ENCODE results near the gene TMEM196. TPM values are rescaled to one million over a fixed set of nuclear protein-coding genes. Genes with fewer than 3 reads are reported as not detected.

Gene TMEM196
- total RNA-seq, 1 experiment from 2014 or later: not detected

DNA sequence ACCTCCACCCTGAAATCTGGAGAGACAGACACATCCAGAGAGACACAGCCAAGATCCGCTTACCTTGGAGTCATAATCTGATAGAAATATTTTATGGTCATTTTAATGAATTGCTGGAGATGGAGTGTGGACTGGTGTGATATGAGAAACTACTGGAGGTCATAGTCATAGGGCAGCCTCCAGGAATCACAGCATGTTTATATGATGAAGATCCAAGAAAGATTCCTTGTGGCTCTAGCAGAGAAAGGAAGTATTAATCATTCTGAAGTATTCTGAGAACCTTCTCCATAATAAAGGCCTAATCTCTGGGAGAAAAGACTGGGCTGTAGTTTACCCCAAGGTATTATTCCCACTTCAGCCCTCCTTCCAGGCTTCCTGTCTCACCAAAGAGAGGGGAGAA is 102.6 kb downstream of the TMEM196 start:
- Histone ChIP-seq H3K4me2 (ENCODE audit: low read length) (no peak overlapping the region), H3K9me3 (ENCODE audit: control insufficient read depth in 1 of 2, insufficient read depth in 1 of 2, low read depth in 1 of 2, low read length in 2 of 2) (no peaks in the 10 kb centered on the region), H3K4me1 (ENCODE audit: control insufficient read depth in 1 of 2, insufficient read depth in 2 of 2, low read length in 2 of 2) (no peaks in the 10 kb centered on the region), H3K36me3 (ENCODE audit: control insufficient read depth in 1 of 2, insufficient read depth in 2 of 2, low read length in 2 of 2) (no peaks in the 10 kb centered on the region), H3K9me2 (ENCODE audit: insufficient read depth) (no peaks in the 10 kb centered on the region), H3K9ac (ENCODE audit: low read length) (no peak overlapping the region), H4K20me1 (ENCODE audit: insufficient read depth) (no peaks in the 10 kb centered on the region), H3K4me3 (replicated peaks in 1 of 2; ENCODE audit: low read depth in 1 of 2, low read length in 2 of 2) (no peak overlapping the region), H3K27ac (ENCODE audit: low read depth, low read length) (no peak overlapping the region), H2AFZ (ENCODE audit: low read depth, low read length, poor library complexity, severe bottlenecking) (no peak overlapping the region), H3K79me2 (ENCODE audit: insufficient read depth, low read length) (no peaks in the 10 kb centered on the region), H3K27me3 (ENCODE audit: insufficient read depth, low read length) (no peaks in the 10 kb centered on the region)
- DNase-seq (ENCODE audit: low read depth, low spot score) (no peak), ATAC-seq (no peak)
- CTCF ChIA-PET: no interaction called here
- intact Hi-C loops (cut with micrococcal nuclease): loop anchor here (10.0 kb wide), 1 partner anchor 1986 kb away; no protein-coding TSS in a partner anchor
- POLR2A ChIA-PET: no interaction called here
- RAD21 ChIA-PET (ENCODE audit: low non-redundant PET in 1 of 2, low total read pairs in 2 of 2, uncharacterized antibody in 2 of 2, unreplicated experiment in 2 of 2): no interaction called here
- BruUV-seq (replicated peaks): no TSS peak
- TF ChIP-seq POLR2AphosphoS5 (IDR thresholded peaks at IDR 0.05; ENCODE audit: low read depth, low read length): no peak
- TF ChIP-seq ELF1 (IDR thresholded peaks at IDR 0.05; ENCODE audit: borderline replicate concordance, low read depth): no peak
- TF ChIP-seq, protein P1, sequence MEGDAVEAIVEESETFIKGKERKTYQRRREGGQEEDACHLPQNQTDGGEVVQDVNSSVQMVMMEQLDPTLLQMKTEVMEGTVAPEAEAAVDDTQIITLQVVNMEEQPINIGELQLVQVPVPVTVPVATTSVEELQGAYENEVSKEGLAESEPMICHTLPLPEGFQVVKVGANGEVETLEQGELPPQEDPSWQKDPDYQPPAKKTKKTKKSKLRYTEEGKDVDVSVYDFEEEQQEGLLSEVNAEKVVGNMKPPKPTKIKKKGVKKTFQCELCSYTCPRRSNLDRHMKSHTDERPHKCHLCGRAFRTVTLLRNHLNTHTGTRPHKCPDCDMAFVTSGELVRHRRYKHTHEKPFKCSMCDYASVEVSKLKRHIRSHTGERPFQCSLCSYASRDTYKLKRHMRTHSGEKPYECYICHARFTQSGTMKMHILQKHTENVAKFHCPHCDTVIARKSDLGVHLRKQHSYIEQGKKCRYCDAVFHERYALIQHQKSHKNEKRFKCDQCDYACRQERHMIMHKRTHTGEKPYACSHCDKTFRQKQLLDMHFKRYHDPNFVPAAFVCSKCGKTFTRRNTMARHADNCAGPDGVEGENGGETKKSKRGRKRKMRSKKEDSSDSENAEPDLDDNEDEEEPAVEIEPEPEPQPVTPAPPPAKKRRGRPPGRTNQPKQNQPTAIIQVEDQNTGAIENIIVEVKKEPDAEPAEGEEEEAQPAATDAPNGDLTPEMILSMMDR (IDR thresholded peaks at IDR 0.05 in 2 of 3, conservative IDR thresholded peaks at IDR 0.05 in 1 of 3; ENCODE audit: borderline replicate concordance in 1 of 3, insufficient read depth in 1 of 3, low read depth in 2 of 3, low read length in 2 of 3): no peak
- no peak for TF ChIP-seq SP1 (IDR thresholded peaks at IDR 0.05; ENCODE audit: low read depth)
- TF ChIP-seq CBX3 (IDR thresholded peaks at IDR 0.05; ENCODE audit: low read depth): no peak
- no peak for TF ChIP-seq EGR1 (IDR thresholded peaks at IDR 0.05; ENCODE audit: low read depth)
- TF ChIP-seq, protein P2, sequence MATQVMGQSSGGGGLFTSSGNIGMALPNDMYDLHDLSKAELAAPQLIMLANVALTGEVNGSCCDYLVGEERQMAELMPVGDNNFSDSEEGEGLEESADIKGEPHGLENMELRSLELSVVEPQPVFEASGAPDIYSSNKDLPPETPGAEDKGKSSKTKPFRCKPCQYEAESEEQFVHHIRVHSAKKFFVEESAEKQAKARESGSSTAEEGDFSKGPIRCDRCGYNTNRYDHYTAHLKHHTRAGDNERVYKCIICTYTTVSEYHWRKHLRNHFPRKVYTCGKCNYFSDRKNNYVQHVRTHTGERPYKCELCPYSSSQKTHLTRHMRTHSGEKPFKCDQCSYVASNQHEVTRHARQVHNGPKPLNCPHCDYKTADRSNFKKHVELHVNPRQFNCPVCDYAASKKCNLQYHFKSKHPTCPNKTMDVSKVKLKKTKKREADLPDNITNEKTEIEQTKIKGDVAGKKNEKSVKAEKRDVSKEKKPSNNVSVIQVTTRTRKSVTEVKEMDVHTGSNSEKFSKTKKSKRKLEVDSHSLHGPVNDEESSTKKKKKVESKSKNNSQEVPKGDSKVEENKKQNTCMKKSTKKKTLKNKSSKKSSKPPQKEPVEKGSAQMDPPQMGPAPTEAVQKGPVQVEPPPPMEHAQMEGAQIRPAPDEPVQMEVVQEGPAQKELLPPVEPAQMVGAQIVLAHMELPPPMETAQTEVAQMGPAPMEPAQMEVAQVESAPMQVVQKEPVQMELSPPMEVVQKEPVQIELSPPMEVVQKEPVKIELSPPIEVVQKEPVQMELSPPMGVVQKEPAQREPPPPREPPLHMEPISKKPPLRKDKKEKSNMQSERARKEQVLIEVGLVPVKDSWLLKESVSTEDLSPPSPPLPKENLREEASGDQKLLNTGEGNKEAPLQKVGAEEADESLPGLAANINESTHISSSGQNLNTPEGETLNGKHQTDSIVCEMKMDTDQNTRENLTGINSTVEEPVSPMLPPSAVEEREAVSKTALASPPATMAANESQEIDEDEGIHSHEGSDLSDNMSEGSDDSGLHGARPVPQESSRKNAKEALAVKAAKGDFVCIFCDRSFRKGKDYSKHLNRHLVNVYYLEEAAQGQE (IDR thresholded peaks at IDR 0.05; ENCODE audit: low read depth): no peak

Small RNAs within 50 kb of the gene (microRNA-seq; reads per million reads assigned to microRNA genes)
- 2.0 reads per million for gene MIR3146 (ENCODE audit: borderline number of aligned reads)

Other genes with a start within 250 kb of the TMEM196 start
- 21.1 TPM for gene POLR1F, start 64.6 kb downstream of the TMEM196 start, total RNA-seq (2021; ENCODE audit: unreplicated experiment)

Measured in HCT116 (cell line).